Measurements from ENCODE around the gene ELMO1. TPM values are rescaled to one million over a fixed set of nuclear protein-coding genes. Genes with fewer than 3 reads are reported as not detected.

The ELMO1 gene
- total and polyA plus RNA-seq, 2 donors from 2014 or later = 6.0 to 35.4 TPM

DNA sequence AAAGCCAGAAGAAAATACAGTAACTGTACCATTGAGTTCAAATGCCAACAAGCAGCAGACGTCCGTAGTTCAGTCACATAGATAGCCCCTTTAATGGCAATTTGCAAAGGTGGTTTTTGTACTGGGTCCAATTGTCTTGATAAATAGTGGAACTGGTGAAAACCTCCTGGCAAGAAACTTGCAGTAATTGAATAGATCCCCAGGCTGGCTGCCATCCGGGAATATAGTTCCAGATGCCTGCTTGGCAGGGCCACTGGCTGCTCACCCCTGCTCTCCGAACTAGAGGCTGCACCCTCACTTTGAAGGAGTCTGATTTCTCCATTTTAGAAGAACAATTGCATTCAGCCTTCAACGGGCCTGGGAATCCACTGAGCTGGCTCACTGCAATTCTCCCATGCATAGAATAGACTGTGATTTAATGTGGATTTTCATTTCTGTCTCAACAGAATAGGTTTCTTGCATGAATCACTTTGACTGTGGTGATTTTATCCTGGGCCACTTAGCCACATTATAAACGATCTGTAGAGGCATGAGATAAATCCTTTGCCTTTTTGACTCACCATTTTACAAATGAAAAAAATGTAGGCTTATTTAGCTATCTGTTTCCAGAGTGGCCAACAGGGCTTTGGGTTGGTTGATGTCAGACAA, 35.9 kb upstream of the ELMO1 start:
- H3K4me1 ChIP-seq (ENCODE audit: control insufficient read depth in 2 of 3, insufficient read depth in 2 of 3, low read depth in 1 of 3, low read length in 3 of 3) = no peaks in the 10 kb centered on the region
- no peaks in the 10 kb centered on the region for H3K36me3 ChIP-seq (ENCODE audit: control insufficient read depth in 2 of 3, insufficient read depth in 3 of 3, low read length in 3 of 3)
- H3K9me3 ChIP-seq (ENCODE audit: control insufficient read depth in 2 of 3, insufficient read depth in 1 of 3, low read length in 3 of 3) = peaks cover 0 to 4% (median 0%) of the 10 kb centered on the region in 3 donors
- H3K4me3 ChIP-seq (ENCODE audit: low read length in 3 of 3) = no peak overlapping the region
- no peaks in the 10 kb centered on the region for H3K27me3 ChIP-seq (ENCODE audit: control insufficient read depth, insufficient read depth, low read length)
- intact Hi-C loops (cut with DNase I) = no loop called here
- TF ChIP-seq, protein P1, sequence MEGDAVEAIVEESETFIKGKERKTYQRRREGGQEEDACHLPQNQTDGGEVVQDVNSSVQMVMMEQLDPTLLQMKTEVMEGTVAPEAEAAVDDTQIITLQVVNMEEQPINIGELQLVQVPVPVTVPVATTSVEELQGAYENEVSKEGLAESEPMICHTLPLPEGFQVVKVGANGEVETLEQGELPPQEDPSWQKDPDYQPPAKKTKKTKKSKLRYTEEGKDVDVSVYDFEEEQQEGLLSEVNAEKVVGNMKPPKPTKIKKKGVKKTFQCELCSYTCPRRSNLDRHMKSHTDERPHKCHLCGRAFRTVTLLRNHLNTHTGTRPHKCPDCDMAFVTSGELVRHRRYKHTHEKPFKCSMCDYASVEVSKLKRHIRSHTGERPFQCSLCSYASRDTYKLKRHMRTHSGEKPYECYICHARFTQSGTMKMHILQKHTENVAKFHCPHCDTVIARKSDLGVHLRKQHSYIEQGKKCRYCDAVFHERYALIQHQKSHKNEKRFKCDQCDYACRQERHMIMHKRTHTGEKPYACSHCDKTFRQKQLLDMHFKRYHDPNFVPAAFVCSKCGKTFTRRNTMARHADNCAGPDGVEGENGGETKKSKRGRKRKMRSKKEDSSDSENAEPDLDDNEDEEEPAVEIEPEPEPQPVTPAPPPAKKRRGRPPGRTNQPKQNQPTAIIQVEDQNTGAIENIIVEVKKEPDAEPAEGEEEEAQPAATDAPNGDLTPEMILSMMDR (IDR thresholded peaks at IDR 0.05; ENCODE audit: borderline replicate concordance, extremely low read depth, insufficient read depth) = no peak
- H3K27ac ChIP-seq (ENCODE audit: low read depth in 2 of 2, low read length in 2 of 2) = no peak overlapping the region
- no peak overlapping the region for H3K9ac ChIP-seq (ENCODE audit: low read length in 3 of 3)
- FAIRE-seq (no peak), DNase-seq (no peak)

DNA sequence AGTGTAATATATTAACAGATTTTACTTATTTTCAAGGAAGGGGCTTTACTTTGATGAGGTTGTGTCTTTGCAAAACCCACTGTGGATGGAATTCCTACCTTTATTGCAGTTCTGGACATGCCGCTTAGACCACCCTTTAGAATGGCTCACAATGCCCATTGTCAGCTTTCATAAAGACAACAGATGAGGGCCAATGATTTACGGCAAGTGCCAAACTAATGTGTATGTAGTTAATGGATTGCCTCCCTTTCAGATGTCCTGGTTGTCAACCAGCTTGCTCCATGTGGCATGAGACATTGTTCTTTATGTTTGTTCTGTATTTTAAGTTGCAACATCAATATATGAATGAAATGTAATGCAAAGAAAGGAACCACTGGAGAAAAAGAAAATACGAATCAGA, 35.0 kb upstream of the ELMO1 start:
- Histone ChIP-seq H3K9ac (ENCODE audit: low read length in 3 of 3) (no peak overlapping the region), H3K4me3 (ENCODE audit: low read length in 3 of 3) (no peak overlapping the region), H3K27me3 (ENCODE audit: control insufficient read depth, insufficient read depth, low read length) (no peaks in the 10 kb centered on the region), H3K36me3 (ENCODE audit: control insufficient read depth in 2 of 3, insufficient read depth in 3 of 3, low read length in 3 of 3) (no peaks in the 10 kb centered on the region), H3K9me3 (ENCODE audit: control insufficient read depth in 2 of 3, insufficient read depth in 1 of 3, low read length in 3 of 3) (peaks cover 0 to 4% (median 0%) of the 10 kb centered on the region in 3 donors), H3K4me1 (ENCODE audit: control insufficient read depth in 2 of 3, insufficient read depth in 2 of 3, low read depth in 1 of 3, low read length in 3 of 3) (no peaks in the 10 kb centered on the region), H3K27ac (ENCODE audit: low read depth in 2 of 2, low read length in 2 of 2) (no peak overlapping the region)
- TF ChIP-seq, protein P1 (IDR thresholded peaks at IDR 0.05; ENCODE audit: borderline replicate concordance, extremely low read depth, insufficient read depth) = no peak
- no peak for DNase-seq
- FAIRE-seq = no peak
- intact Hi-C loops (cut with DNase I) = no loop called here

DNA sequence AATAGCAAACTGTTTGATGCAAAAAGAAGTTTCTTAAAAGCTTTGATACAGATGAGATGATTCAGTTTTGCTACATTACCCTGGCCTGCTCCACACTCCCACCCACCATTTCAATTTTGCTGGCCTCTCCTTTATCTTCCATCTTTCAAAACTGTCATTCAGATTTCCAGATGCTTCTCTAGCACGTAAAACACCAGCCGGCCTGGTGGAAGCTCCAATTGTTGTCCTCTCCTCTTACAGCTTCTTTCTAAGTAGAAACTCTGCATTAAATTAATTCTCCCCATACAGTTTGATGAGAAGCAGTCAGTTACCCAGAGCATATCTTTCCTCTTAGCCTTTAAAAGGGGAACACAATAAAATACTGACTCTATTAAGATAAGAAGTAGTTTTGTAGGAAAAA, 34.3 kb upstream of the ELMO1 start:
- Histone ChIP-seq H3K27me3 (ENCODE audit: control insufficient read depth, insufficient read depth, low read length) (no peaks in the 10 kb centered on the region), H3K9me3 (ENCODE audit: control insufficient read depth in 2 of 3, insufficient read depth in 1 of 3, low read length in 3 of 3) (no peaks in the 10 kb centered on the region), H3K27ac (ENCODE audit: low read depth in 2 of 2, low read length in 2 of 2) (no peak overlapping the region), H3K4me1 (ENCODE audit: control insufficient read depth in 2 of 3, insufficient read depth in 2 of 3, low read depth in 1 of 3, low read length in 3 of 3) (no peaks in the 10 kb centered on the region), H3K36me3 (ENCODE audit: control insufficient read depth in 2 of 3, insufficient read depth in 3 of 3, low read length in 3 of 3) (no peaks in the 10 kb centered on the region), H3K9ac (ENCODE audit: low read length in 3 of 3) (no peak overlapping the region), H3K4me3 (ENCODE audit: low read length in 3 of 3) (no peak overlapping the region)
- intact Hi-C loops (cut with DNase I) = no loop called here
- no peak for FAIRE-seq
- no peak for DNase-seq
- TF ChIP-seq, protein P1 (IDR thresholded peaks at IDR 0.05; ENCODE audit: borderline replicate concordance, extremely low read depth, insufficient read depth) = no peak

DNA sequence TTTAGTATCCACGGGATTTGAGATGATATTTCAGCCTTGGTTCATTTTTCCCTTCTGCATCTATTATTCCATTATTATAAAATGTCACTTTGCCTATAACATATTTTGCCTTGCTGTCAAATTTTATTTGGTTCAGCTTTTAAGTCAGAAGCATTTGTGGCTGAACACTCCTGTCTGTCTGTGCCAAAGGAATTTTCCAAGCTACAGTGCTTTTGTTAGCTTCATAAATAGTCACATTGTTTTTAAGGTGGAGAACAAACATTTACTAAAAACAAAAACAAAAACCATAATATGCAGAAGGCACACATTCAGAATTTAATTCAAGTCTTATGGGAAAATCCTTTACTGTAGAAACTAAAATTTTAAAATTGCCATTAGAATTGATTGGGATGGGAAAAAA, 33.8 kb upstream of the ELMO1 start:
- FAIRE-seq (no peak), DNase-seq (no peak)
- no peaks in the 10 kb centered on the region for H3K4me1 ChIP-seq (ENCODE audit: control insufficient read depth in 2 of 3, insufficient read depth in 2 of 3, low read depth in 1 of 3, low read length in 3 of 3)
- no peak overlapping the region for H3K4me3 ChIP-seq (ENCODE audit: low read length in 3 of 3)
- intact Hi-C loops (cut with DNase I) = no loop called here
- no peak overlapping the region for H3K27ac ChIP-seq (ENCODE audit: low read depth in 2 of 2, low read length in 2 of 2)
- H3K9me3 ChIP-seq (ENCODE audit: control insufficient read depth in 2 of 3, insufficient read depth in 1 of 3, low read length in 3 of 3) = no peaks in the 10 kb centered on the region
- H3K36me3 ChIP-seq (ENCODE audit: control insufficient read depth in 2 of 3, insufficient read depth in 3 of 3, low read length in 3 of 3) = no peaks in the 10 kb centered on the region
- no peaks in the 10 kb centered on the region for H3K27me3 ChIP-seq (ENCODE audit: control insufficient read depth, insufficient read depth, low read length)
- no peak overlapping the region for H3K9ac ChIP-seq (ENCODE audit: low read length in 3 of 3)
- TF ChIP-seq, protein P1 (IDR thresholded peaks at IDR 0.05; ENCODE audit: borderline replicate concordance, extremely low read depth, insufficient read depth) = no peak

Measured in kidney (tissue), 14 donors.